Vagina (tissue), 2 donors: ENCODE results near the gene PRLH. TPM values are rescaled to one million over a fixed set of nuclear protein-coding genes. Genes with fewer than 3 reads are reported as not detected.

Experiments used
- DNase-seq, 2 donors: peaks; one replicate each; pipeline ENCODE4 v3.0.0-alpha.2; 2017; ENCODE audit errors: extremely low spot score in 2 of 2
- H3K27ac ChIP-seq: fragments of 200-600 bp; sonication (generic); one replicate; pipeline ENCODE4 v1.5.1; 2019
- H3K27me3 ChIP-seq: fragments of 200-600 bp; sonication (generic); one replicate; pipeline ENCODE4 v1.5.1; 2019
- H3K36me3 ChIP-seq, 2 donors: fragments of 200-600 bp; sonication (generic); one replicate each; pipeline ENCODE4 v1.5.1; 2017 to 2019
- H3K4me1 ChIP-seq: fragments of 200-600 bp; sonication (generic); one replicate; pipeline ENCODE4 v1.5.1; 2019
- H3K4me3 ChIP-seq, 2 donors: fragments of 200-600 bp; sonication (generic); 1 replicate in 1 of 2; 2 replicates in 1 of 2; pipeline ENCODE4 v1.5.1; 2016 to 2019
- H3K9me3 ChIP-seq: fragments of 200-600 bp; sonication (generic); one replicate; pipeline ENCODE4 v1.5.1; 2019
- CTCF ChIP-seq, 3 experiments: fragments of 450-650 bp in 2 of 3; fragments of 200-600 bp in 1 of 3; sonication (generic) in 1 of 3; IDR thresholded peaks; one replicate each; pipeline ENCODE4 v1.5.1; 2017 to 2019; ENCODE audit warnings: antibody characterized with exemption in 3 of 3, mild to moderate bottlenecking in 2 of 3, moderate library complexity in 2 of 3
- POLR2A ChIP-seq, 2 donors: fragments of 450-650 bp; IDR thresholded peaks; one replicate each; pipeline ENCODE4 v1.6.1; 2017; ENCODE audit warnings: antibody characterized with exemption in 2 of 2, mild to moderate bottlenecking in 2 of 2, moderate library complexity in 2 of 2
- POLR2AphosphoS5 ChIP-seq, 2 donors: sonication (generic); formaldehyde crosslinking; IDR thresholded peaks; one replicate each; pipeline ENCODE4 v1.9.0; 2017; ENCODE audit warnings: antibody characterized with exemption in 2 of 2, mild to moderate bottlenecking in 2 of 2, low read depth in 1 of 2; ENCODE audit not compliant: insufficient read depth in 1 of 2
- intact Hi-C: fragments of 100-400 bp; cut with DNase I; formaldehyde crosslinking; loops from one replicate; pipeline ENCODE4 v1.15.1; 2023
- total RNA-seq: library from RNA; depleted of rRNA; stranded (reverse); fragments of >200 nt; gene quantifications from one replicate; pipeline ENCODE4 v1.2.3, GENCODE V29; 2016

Gene PRLH
- total RNA-seq, 1 donor from 2014 or later: not detected

GRCh38 chr2:237576974-237577373 is 10.6 kb downstream of the PRLH start:
- TF ChIP-seq CTCF (IDR thresholded peaks at IDR 0.05) (no peak), POLR2A (IDR thresholded peaks at IDR 0.05) (no peak), POLR2AphosphoS5 (IDR thresholded peaks at IDR 0.05; ENCODE audit: insufficient read depth in 1 of 2, low read depth in 1 of 2) (no peak)
- DNase-seq: no peak
- intact Hi-C loops: loop anchor here (10.0 kb wide), 1 partner anchor 452 kb away; no protein-coding TSS in a partner anchor

GRCh38 chr2:237577458-237577857 is 11.1 kb downstream of the PRLH start:
- intact Hi-C loops: loop anchor here (10.0 kb wide), 1 partner anchor 453 kb away; no protein-coding TSS in a partner anchor
- Histone ChIP-seq H3K4me1 (peaks cover 22% of the 10 kb centered on the region), H3K36me3 (no peaks in the 10 kb centered on the region), H3K9me3 (no peaks in the 10 kb centered on the region), H3K27me3 (no peaks in the 10 kb centered on the region), H3K27ac (no peak overlapping the region), H3K4me3 (no peak overlapping the region)
- no peak for DNase-seq
- TF ChIP-seq CTCF (IDR thresholded peaks at IDR 0.05) (no peak), POLR2AphosphoS5 (IDR thresholded peaks at IDR 0.05; ENCODE audit: insufficient read depth in 1 of 2, low read depth in 1 of 2) (no peak), POLR2A (IDR thresholded peaks at IDR 0.05) (no peak)

More at GRCh38 chr2:237576974-237577373, 10.6 kb downstream of the PRLH start:
- peaks cover 22% of the 10 kb centered on the region for H3K4me1 ChIP-seq
- no peak overlapping the region for H3K4me3 ChIP-seq
- H3K9me3 ChIP-seq: no peaks in the 10 kb centered on the region
- no peak overlapping the region for H3K27ac ChIP-seq
- no peaks in the 10 kb centered on the region for H3K27me3 ChIP-seq
- H3K36me3 ChIP-seq: no peaks in the 10 kb centered on the region

- Histone ChIP-seq H3K36me3 (no peaks in the 10 kb centered on the region), H3K27me3 (no peaks in the 10 kb centered on the region), H3K9me3 (no peaks in the 10 kb centered on the region), H3K4me3 (no peak overlapping the region), H3K4me1 (peaks cover 20% of the 10 kb centered on the region), H3K27ac (no peak overlapping the region)
- no peak for DNase-seq
- TF ChIP-seq CTCF (IDR thresholded peaks at IDR 0.05) (no peak), POLR2A (IDR thresholded peaks at IDR 0.05) (no peak), POLR2AphosphoS5 (IDR thresholded peaks at IDR 0.05; ENCODE audit: insufficient read depth in 1 of 2, low read depth in 1 of 2) (no peak)
- intact Hi-C loops: loop anchor here (10.0 kb wide), 1 partner anchor 453 kb away; no protein-coding TSS in a partner anchor
Measured at GRCh38 chr2:237577956-237578870, 11.8 kb downstream of the PRLH start.

- DNase-seq: no peak
- Histone ChIP-seq H3K4me1 (peaks cover 12% of the 10 kb centered on the region), H3K36me3 (no peaks in the 10 kb centered on the region), H3K27ac (no peak overlapping the region), H3K9me3 (no peaks in the 10 kb centered on the region), H3K4me3 (no peak overlapping the region), H3K27me3 (no peaks in the 10 kb centered on the region)
- intact Hi-C loops: loop anchor here (5.0 kb wide), 1 partner anchor 166 kb away; no protein-coding TSS in a partner anchor
- TF ChIP-seq POLR2AphosphoS5 (IDR thresholded peaks at IDR 0.05; ENCODE audit: insufficient read depth in 1 of 2, low read depth in 1 of 2) (no peak), CTCF (IDR thresholded peaks at IDR 0.05) (no peak), POLR2A (IDR thresholded peaks at IDR 0.05) (no peak)
Measured at GRCh38 chr2:237581326-237581725, 15.0 kb downstream of the PRLH start.
